Middle frontal gyrus (tissue), 1 donor: ENCODE measurements around the gene REG4.
"Not testable (repeated sequence)": the region's sequence is repeated elsewhere in the genome, so short reads cannot be mapped to it uniquely, and the experiment has no call there.

Experiments used
- DNase-seq: peaks from one replicate; pipeline ENCODE4 v3.0.0-alpha.2; 2015; ENCODE audit warnings: low spot score; ENCODE audit errors: extremely low spot score

Gene REG4

DNA sequence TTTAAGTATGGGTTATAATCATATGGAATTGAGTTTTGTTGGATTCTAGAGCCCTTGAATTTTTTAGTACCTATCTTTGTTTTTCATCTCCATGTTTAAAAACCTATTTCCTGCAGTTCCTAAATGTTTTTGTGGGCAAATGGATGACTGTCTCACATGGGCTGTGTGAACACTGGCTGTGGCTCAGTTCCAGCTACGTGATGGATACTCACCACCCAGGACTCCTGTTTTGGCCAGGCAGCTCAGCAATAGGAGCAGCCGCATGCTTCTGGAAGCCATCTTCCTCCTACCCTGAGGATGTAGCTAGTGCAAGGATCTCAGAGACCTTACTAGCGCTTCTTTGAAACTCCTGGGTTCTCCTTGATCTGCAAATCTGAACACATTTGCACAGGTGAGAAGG, 2.8 kb downstream of the REG4 start:
- DNase-seq, result no peak

DNA sequence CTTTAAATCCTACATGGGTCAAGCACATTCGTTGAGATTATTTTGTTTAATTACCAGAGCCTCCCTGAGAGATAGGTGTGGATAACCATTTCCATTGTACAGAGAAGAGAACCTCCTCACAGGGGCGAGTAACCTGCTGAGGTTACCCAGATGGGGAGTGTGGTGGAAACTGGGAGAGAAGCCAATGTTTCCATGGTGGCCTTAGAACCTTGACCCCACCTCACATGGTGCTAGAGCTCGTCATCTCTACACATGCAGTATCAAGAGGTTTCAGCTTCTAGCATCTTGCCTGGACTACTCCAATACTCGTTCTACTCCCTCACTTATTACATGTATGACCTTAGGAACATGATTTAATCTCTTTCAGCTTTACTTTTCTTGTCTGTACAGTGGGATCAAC, 4.8 kb downstream of the REG4 start:
- no peak for DNase-seq

DNA sequence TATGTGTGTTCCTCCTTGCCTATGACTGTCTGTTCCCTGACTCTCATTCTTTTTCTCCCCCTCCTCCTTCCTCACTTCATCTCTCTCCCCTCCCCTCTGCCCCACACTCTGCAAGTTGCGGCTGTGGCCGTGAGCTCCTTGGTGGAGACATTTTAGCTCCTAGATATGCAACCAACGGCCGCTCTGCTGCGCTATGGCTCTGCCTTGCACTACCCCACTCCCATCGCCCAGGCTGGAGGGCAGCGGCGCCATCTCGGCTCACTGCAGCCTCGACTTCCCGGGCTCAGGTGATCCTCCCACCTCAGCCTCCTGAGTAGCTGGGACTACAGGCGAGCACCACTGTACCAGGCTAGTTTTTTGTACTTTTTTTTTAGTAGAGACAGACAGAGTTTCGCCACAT, 5.5 kb downstream of the REG4 start:
- no peak for DNase-seq

DNA sequence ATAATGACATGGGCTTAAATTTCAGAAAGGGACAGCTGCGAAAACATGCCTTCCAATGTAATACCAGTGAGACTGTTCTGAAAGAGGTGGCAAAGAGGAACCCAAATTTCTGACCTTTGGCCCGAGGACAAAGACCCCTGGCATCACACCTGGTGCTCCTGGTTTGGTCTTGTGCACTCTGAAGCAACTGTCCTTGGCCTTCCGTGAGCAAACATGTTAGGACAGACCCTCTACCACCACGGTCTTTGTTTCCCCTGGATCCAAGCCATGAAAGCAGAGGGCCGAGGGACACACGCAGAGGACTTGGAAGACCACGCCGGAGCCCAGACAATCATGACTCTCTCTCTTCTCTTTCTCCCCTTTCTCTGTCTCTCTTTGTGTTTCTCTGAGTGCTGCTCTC, 6.0 kb downstream of the REG4 start:
- no peak for DNase-seq

DNA sequence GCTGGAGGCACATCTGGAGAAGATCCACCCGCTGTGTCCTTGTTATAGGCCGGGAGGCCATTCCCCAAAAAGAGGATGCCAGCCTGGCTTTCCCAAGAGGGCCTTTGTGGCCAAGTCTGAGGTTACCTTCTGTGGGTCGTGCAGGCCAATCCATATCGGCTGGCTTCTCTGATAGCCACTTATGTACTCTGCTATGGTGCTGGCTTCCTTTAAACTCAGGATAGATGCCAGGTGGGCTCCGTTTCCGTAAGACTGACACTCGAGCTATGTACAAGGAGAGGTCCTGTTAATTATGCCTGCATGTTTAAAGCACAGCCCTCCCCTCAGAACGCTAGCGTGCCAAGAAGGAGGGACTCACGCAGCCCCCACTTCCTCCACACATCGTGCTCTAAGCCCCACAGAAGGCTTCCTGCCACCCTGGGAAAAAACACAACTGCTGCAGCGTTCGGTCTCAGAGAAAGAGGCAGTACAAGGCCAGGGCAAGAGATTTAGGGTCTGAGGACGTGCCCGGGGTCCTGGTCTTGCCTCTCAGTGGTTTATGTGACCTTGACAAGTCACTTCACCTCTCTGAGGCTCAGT, 11.6 kb downstream of the REG4 start:
- DNase-seq, result no peak

DNA sequence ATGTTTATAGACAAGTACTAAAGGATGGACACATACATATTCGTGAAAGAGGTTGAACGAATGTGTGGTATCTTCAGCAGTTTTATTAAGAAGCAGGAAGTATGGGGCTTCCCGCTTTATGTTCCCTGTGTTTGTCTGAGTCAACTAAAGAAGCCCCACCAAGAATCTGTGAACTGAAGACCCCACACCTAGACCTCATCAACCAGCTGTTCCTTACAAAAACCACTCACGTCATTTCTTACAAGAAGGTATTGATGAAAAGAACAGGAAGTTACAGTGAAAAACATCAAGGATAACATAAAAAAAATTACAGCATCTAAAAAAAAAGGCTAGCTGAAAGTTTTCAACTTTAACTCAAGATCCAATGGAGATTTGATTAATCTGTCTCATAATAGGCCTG, 12.3 kb downstream of the REG4 start:
- no peak for DNase-seq

DNA sequence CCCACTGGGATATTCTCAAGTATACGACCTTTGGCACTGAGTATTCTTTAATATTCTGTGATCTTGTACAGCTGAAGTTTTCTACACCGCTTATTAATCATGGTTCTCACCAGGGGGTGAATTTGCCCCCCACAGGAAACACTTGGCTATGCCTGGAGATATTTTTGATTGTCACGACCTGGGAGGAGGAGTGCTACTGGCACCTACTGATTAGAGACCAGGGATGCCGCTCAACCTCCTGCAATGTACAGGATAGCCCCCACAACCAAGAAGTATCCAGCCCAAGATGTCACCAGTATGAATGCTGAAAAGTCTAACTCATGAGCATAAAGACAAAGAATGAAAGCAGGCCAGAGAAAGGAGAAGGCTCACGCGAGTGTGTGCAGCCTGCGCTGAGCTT, 13.7 kb downstream of the REG4 start:
- no peak for DNase-seq

DNA sequence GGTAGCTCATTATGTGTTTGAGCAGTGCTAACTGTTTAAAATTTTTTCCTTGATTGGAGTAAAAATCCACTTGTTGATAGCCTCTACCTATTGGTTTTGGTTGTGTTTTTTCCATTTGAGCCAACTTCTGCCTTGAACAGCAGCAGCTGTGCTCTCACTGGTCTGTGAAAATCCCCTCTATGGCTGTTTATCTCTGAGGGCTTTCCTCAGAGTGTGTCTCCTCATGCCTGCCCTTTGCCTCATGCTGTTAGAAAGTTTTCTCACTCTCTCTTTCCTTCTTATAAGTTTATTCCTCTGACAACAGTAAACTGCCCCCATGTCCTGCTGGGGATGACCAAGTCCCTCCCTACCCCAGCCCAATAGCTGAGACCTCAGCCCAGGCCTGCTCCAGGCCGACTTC, 14.1 kb downstream of the REG4 start:
- DNase-seq, result no peak

DNA sequence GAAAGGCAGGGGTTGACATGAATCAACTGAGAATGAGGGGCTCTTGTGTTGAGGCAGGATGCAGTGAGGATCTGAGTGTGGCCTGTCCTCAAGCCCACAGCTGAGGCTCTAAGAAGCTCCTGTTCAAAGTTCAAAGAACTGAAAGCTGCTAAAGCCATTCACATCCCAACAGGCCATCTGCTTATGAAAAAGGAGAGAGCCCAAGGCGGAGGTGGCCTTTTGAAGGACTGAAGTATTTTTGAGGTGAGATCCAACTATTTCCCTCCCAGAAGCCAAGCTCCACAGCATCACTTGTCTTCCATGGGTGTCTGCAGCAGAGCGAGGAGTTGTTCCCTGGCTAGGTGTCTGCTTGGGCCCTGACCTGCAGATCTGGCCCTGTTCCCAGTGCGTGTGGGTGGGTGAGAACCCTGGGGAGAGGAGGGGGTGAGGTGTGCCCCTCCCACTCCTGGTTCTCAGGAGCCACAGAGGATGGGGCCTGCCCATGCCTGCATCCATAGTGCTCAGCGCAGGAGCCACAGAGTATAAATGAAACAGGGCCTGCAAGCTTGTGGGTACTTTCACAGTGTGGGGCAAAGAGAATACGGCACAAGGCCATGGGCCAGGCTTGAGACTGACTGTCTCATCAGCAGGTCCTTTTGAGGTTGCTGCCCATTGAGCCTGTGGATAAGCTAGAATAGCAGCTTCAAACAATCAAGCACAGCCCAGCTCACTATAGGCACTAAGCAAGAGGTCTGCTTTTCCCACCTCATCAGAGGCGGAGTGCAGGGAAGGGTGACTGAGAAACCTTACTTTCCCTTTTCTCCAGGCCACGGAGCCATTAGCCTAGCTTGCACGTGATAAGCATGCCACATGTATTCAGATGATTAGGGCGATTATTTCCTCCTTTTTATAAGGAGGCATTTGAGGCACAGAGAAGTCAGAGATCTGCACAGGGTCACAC, 15.7 kb downstream of the REG4 start:
- DNase-seq, result no peak

DNA sequence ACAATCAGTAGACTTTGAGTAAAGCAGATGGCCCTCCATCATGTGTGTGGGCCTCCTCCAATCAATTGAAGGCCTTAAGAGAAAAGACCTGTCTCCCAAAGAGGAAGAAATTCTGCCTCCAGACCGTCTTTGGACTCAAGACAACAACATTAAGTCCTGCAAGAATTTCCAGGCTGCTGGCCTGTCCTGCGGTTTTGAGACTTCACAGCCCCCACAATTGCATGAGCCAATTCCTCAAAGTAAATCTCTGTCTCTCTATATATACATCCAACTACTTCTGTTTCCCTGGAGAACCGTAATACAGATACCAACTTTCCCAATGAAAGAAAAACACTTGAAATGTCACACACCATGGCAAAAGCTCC, 16.4 kb downstream of the REG4 start:
- DNase-seq, result no peak

DNA sequence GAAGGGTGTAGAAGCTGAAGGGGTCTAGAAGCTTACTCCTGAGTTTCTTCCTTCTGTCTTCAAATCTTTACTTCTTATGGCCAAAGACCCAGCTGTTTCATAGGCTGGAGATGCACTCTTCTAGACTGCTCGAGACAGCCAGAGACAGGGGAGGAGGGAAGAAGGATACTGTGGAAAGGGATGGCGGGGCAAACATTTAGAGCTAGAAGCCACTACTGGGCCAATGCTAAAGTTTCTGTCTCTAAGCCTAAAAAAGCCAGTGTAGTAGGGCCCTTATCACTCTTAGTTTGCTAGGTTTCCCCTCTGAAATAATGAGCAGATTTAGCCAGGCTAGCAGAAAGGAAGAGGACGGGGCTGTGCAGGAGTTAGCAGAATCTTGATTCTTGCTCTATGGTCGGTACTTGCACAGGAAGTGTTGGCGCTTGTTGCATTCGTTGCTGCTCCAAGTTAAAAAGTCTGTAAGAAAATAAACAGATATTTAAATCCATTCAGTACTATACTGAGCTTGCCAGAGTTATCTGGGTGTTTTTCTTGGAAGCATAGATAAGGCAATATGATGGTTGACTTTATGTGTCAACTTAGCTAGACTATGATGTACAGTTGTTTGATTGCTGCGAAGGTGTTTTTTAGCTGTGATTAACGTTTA, 16.9 kb downstream of the REG4 start:
- no peak for DNase-seq

DNA sequence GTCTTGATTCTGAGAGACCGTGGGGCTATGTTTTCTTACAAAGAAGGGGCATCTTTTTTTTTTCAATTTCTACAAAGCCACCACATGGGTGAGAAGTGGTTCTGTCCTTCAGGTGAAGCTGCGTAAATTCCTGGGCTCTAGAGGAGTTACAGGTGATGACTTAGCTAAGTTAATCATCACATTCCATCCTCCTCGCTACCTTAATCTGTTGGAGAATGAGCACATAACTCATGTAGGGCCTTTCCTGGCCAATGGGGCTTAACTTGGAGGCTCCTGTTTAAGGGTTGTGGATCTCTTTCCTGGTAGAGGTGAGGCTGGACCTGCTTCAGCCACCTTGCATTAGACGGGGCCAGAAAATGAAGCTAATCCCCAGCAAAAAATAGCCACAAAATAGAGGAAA, 19.9 kb downstream of the REG4 start:
- DNase-seq, result no peak

DNA sequence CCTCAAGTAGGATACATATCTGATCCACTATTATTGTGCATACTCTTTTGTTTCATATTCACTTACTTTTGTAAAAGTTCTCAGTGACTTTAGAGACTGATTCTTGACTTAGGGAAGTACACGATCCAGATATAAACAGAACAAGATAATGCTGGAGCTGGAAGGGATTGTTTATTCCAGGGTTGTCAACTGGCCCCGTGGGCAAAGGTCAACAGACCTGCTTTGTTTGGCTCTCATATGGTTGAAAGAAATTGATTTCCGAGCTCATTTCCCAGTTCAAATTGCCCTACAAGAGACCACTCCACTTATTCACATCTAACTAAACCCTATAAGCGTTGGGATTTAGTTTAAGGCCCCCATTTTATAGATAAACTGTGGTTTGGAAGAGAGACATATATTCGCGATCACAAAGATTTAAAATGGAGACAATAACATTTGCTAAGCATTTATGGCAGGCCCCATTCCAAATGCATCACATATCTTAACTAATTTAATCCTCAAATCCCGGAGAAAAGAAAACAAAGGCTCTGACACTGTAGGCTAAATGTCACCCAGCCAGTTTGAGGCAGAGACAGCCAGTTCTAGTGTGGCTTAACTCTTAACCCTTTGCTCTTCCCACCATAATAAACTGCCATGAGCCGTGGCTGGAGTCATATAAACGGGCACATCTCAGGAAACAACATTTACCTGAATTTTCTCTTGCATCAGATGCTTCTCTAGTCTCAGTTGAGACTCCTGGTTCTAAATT, 20.6 kb downstream of the REG4 start:
- DNase-seq, result no peak

DNA sequence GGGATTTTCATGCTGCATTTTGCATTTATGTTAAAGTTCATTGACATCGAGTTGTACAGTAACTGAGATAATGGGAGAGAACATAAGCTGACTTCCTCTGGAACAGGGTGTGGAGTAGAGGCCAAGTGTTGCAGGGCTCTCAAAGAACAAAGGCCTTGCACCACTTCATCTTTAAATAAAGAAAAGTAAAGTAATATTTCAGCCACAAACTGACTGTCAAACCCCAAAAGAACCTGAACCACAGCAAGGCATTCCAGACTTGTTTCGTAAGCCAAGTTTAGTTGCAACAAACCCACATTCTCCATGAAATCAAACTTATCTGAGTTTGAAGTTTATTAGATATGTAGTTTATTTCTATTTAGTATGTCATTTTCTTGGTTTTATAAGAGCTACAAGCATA, 23.5 kb downstream of the REG4 start:
- DNase-seq, result no peak

DNA sequence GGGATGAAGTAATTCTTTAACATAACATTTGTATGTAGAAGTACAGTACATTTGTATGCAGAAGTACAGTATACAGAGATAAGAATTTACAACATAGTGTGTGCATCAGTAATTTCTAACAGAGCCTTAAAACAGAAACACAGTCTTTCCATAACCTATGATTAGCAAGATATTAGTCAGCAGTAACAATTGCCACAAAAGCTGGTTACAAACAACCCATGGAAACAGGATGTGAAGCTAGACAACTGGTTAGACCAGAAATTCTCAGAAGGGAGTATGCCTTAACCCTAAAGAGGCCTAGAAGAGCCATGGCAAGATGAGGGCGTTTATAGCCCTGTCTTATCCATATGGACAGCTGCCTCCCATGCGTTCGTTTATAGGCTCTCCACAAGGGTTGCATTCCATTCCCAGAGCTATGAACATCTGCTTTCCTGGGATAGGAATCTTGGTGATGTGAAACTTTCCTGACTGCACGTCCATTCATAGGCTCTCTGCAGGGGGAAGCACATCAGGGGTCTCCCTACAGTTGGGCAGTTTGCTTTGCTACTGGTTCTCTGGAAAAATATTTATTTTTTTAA, 24.7 kb downstream of the REG4 start:
- not testable (repeated sequence) for DNase-seq

DNA sequence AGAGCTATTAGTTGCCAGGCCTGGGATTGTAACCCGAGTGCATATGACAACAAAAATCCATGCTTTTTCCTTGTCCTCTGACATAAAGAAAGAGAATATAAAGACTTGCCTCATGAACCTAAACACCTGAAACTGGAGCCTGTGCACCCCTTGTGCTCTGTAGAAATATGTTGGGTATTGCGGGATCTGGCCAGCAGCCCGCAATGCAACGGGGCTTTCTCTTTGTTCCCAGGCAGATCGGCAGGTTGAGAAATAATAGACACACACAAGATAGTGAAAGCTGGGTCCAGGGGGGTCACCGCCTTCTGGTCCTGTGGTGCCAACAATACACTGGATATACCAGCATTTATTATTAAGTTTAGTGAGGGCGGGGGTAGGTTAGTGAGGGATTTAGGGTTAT, 25.2 kb downstream of the REG4 start:
- not testable (repeated sequence) for DNase-seq

DNA sequence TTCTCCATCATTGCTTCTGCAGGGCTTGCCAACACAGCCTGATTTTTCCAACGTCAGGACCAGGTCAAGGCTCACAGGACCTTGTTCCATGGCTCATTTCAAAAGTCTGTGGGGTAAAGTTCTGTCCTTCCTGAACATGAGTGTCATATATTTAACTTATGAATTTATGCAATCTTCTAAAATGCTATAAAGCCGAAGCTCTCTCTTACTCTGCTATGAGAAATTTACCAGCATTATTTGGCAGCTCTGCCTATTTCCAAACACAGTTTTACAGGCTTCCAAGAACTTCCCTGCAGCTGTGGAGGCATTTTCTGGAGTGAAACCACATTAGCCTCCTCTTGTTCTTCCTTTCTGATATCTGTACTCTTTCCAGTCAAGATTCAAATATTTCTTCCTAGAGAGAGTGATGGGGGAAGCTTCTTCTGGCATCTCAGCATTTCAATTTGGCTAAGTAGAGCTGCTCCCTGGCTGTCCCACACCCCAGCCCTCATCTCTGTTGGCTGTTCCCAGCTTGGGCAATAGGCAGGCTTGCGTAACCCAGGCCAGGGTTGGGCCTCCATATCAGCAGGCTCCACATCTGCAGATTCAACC, 27.0 kb downstream of the REG4 start:
- DNase-seq, result no peak

DNA sequence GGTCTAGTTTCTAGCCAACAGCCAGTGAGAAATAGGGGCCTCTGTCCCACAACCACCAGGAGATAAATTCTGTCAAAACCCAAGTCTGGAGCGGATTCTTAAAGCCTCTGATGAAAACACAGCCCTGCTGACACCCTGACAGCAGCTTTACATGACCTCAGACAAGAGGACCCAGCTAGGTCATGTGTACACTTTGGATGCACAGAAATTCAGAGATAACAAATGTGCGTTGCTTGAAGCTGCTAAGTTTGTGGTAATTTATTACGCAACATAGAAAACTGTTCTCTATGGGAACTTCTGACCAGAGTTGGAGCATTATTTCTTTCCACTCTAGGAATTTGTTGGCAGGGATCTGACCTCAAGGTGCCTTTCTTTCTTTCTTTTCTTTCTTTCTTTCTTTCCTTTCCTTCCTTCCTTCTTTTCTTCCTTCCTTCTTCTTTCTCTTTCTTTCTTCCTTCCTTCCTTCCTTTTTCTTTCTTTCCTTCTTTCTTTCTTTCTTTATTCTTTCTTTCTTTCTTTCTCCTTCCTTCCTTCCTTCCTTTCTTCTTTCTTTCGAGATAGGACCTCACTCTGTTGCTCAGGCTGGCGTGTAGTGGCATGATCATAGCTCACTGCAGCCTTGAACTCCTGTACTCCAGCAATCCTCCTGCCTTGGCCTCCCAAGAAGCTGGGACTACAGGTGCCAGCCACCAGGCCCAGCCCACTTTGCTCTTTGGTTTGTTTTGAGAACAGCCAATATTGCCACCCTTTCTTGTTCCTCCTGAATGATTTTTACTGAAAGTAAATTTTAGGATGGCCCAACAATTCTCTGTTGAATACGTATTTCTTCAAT, 27.7 kb downstream of the REG4 start:
- DNase-seq, result no peak

DNA sequence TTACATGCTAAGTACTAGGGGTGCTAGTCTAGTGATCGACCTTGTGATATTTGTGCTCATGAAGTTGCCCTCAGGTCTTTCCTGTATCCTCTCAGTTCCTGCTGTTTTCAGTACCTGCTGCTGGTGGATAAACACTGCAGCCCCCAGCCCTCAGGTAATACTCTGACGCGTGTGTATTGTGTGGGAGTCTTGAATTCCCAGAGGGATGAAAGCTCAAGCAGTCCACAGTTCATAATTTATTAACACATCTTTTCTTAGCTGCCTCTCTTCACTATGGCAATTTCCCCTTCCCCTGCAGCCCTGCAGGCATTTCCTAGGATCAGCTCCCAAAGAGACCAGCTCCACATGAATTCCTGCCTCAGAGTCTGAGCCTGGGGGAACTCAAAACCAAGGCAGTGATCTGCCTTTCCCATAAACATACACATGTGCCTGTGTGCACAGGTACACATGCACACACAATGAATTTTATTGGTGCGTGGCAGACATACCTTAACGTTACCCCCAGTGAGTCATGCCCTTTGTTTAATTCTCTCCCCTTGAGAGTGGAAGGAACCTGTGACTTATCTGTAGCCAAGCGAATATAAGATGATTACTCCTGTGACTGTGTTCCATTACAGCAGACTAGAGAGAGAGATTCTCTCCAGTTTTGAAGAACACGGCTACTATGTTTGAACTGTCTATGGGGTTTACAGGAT, 28.5 kb downstream of the REG4 start:
- DNase-seq, result no peak
